DND-41 (cell line): ENCODE data around the gene DNAJC15.

Source experiments
- CTCF ChIP-seq: IDR thresholded peaks from 2 replicates; pipeline ENCODE4 v1.5.1; 2012; ENCODE audit warnings: borderline replicate concordance, low read length, moderate library complexity, mild to moderate bottlenecking; ENCODE audit not compliant: poor library complexity, severe bottlenecking; ENCODE audit errors: extremely low read depth
- EZH2 ChIP-seq: IDR thresholded peaks from 3 replicates; pipeline ENCODE4 v1.6.1; 2012; ENCODE audit warnings: borderline replicate concordance, low read depth, mild to moderate bottlenecking, moderate library complexity, low read length, inconsistent platforms; ENCODE audit not compliant: severe bottlenecking

GRCh38 chr13:43083750-43084149 lies 60.4 kb downstream of the DNAJC15 start:
- TF ChIP-seq CTCF (no peak), EZH2 (no peak)
